Brain pericyte (primary cell): ENCODE results near the gene COL4A3.

ENCODE experiments used
- DNase-seq: peaks from one replicate; pipeline ENCODE4 v3.0.0-alpha.2; 2012; ENCODE audit warnings: low read depth, low spot score

COL4A3 gene

DNA sequence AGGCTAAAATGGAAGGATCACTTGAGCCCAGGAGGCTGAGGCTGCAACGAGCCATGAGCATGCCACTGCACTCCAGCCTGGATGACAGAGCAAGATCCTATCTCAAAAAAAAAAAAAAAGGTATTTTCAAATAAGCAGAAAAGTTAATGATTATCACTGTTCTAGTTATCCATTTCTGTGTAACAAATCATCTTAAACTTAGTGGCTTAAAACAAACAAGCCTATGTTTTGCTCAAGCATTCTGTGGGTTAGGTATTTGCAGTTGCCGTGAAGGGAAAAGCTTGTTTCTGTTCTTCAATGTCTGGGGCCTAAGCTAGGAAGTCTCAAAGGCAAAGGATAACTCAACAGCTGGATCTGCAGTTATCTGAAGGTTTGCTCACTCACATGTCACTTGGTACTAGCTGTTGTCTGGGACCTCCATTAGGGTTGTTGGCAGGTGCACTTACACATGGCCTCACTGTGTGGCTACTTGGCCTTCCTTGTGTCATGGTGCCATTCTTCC, 174.7 kb downstream of the COL4A3 start:
- DNase-seq, result no peak

DNA sequence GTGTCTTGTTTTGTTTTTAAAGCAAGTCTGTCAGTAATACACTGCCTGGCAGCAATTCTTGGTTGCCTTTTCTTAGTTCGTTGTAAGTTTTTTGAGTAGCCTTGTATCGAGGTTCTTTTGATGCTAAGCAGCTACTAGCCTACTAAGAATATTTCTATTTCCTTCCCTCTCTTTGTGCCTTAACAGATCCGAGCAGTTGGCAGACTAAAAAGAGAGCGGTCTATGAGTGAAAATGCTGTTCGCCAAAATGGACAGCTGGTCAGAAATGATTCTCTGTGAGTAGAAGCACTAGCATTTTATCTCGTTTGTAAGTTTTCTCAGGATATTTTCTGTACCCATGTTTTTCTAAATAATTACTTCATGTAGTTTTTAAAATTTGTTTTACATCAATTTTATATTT, 175.7 kb downstream of the COL4A3 start:
- DNase-seq, result no peak

DNA sequence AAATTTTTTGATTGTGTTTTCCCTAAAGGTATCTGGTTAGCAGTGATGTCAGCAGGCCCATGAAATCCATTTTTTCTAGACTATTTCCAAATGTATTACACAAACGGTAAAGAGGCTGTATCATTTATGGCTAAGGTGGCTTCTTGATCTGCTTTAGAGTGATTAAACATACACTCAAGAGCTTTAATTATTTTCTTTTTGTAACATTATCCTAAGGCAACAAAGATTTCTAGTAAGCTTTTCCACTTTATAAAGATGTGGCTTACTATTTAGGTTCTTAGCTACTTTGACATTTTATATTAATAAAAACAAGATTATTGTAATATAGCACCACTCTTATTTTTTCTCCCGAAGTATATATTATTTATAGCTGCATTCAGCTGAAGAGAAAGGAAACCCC, 177.1 kb downstream of the COL4A3 start:
- DNase-seq, result no peak

DNA sequence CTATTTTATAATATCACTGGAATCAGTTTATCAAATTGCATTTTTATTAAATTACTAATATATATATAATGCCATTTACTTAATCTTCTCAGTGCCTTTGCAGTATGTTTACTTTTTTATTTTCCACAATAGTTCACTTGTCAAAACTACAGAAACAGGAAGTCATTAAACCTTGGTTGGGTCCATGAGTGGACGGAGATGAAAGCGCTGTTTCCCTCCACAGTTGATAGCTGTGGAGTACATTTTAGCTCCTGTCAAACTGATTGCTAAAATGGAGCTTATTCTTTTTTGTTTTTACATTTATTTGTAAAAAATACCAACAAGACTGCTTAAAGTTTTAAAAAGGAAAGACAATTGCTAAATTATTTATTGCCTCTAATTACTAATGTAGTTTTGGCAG, 179.8 kb downstream of the COL4A3 start:
- no peak for DNase-seq

DNA sequence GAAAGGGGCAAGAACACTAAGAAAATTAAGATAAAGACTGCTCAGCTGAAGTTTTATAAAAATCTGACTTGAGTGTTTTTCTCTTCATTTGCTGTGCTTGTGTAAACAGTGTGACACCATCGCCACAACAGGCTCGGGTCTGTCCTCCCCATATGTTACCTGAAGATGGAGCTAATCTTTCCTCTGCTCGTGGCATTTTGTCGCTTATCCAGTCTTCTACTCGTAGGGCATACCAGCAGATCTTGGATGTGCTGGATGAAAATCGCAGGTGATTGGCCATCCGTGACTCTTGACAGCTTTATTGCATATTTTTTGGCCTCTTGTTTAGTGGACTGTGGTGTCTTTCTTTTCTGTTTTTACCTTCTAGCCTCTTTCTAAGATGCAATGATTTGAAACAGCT, 182.7 kb downstream of the COL4A3 start:
- DNase-seq, result no peak

DNA sequence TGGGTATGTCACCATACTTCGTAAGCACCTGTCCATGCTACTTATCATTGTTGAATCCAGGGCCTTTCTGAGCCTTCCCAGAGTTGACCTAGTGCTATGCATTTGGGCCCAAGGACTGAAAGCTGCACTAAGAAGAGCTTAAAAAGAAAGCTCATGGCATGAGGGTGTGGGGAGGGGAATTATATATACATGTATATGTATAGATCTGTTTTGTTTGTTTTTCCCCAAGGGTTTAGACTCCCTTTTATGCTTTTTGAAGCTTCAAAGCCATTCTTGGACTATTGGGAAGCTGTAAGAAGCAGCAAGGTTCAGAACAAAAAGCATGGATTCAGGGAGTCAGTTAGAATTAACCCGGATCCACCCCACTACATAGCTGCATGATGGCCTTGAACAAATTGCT, 183.9 kb downstream of the COL4A3 start:
- DNase-seq, result no peak

DNA sequence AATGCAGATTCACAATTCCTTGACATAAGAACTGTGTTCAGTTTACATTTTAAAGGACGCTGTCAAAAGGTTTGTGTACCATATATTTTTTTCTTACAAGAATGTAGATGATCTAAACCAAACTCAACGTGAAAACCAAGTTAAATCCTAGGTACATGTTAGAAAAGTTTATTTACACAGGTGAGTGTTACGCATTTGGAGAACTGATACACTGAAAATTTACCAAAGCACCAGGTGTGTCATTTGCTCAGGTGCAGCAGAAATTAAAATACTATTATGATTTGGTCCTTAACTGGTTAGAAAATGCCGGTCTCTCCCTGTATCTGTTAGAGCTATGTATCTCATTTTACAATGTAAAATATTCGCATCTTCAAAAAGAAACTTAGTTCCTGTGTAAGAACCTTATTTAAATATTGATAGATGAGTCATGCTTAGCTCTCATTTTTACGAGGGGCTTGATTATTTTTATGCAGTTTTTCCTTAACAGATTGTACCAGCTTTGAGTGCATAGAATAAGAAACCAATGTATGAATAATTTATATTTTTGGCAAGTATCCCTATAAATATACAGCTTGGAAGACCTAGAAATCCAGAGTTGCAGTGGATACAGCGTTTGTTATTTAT, 185.7 kb downstream of the COL4A3 start:
- no peak for DNase-seq

DNA sequence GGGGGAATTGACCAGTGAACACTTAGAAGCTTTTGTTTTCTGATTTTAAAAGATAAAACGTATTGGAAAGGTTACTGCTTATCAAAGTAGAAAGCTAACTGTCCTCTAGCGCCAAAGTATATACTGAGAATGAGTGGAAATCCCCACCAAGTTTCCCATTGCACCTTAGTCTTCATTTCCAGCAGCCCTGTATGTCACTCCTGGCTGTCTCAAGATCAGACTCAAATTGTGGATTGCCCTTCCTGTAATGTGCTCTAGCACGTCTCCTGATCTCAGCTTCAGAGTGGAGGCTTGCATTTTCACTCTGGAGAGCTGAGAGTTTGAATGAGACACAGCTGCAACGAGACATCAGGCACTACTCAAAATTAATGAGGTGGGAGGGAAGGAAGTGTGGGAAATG, 187.2 kb downstream of the COL4A3 start:
- DNase-seq, result no peak

DNA sequence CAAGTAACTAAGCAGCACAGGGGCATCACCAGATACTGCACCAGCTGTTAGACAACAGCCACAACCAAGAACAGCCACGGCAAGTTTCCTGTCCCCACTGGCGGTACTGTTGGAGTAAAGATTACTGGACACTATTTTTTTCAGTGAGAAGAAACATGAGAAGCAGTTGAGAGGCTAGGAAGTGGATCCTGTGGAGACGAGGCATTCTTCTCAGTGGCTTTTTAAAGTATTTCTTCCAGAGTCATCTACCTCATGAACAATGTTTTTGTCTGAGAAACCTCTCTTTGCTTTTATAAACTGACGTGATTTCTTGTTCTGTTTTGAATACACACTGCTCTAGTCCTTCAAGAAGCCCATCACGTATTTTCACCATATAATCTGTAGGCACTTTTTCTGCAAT, 195.9 kb downstream of the COL4A3 start:
- DNase-seq, result no peak

DNA sequence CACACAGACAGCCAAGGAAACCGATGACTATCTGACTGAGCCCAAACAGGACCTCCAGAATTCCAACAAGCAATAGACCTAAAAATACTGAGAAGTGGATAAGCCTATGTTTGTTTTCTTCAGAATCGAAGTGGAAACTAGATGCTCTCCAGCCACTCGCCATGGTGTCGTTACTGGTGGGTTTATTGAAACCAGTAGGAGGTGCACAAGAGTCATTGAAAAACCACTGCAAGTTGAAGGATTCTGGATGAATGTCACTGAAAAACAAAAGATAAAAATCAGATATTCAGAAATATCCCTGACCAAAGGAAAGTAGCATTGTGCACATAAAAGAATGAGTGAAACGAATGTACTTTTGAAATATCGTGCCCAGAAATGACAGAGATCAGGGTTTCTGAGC, 199.3 kb downstream of the COL4A3 start:
- DNase-seq, result no peak
